MM.1S (cell line): ENCODE data around the gene ANXA4.

Experiments
- EZH2 ChIP-seq: fragments of 300-600 bp; sonication (generic); optimal IDR thresholded peaks from 2 replicates; pipeline ENCODE3; 2017; ENCODE audit warnings: low read depth, mild to moderate bottlenecking, antibody characterized with exemption, low read length, mixed read lengths
- TF ChIP-seq, protein P1 (sequence below): fragments of 300-600 bp; sonication (generic); IDR thresholded peaks from 2 replicates; pipeline ENCODE4 v1.5.1; 2016; ENCODE audit warnings: antibody characterized with exemption, low read length, mixed read lengths

DNA sequence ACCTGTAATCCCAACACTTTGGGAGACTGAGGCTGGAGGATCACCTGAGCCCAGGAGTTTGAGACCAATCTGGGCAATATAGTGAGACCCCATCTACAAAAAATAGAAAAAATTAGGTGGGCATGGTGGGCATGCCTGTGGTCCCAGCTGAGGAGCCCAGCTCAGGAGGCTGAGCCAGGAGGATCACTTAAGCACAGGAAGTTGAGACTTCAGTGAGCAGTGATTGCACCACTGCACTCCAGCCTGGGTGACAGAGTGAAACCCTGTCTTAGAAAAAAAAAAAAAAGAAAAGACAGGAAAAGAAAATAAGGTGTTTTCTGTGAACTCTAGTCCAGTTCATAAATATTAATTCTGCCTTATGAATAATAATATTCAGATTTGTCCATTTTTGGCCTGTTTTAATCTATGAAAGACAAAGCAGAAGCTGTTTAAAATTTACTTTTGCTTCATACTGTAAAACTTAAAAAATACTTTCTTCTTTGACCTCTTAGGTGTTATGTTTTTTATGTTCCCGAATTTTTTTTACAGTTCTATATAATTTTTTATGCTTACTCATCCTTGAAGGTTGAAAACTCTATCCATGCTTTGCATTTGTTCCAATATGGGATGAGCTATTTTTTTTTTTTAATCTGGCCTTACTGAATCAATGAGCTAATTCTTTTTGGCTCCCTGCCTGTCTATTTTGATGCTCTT lies 8.4 kb upstream of the ANXA4 start:
- TF ChIP-seq, protein P1, sequence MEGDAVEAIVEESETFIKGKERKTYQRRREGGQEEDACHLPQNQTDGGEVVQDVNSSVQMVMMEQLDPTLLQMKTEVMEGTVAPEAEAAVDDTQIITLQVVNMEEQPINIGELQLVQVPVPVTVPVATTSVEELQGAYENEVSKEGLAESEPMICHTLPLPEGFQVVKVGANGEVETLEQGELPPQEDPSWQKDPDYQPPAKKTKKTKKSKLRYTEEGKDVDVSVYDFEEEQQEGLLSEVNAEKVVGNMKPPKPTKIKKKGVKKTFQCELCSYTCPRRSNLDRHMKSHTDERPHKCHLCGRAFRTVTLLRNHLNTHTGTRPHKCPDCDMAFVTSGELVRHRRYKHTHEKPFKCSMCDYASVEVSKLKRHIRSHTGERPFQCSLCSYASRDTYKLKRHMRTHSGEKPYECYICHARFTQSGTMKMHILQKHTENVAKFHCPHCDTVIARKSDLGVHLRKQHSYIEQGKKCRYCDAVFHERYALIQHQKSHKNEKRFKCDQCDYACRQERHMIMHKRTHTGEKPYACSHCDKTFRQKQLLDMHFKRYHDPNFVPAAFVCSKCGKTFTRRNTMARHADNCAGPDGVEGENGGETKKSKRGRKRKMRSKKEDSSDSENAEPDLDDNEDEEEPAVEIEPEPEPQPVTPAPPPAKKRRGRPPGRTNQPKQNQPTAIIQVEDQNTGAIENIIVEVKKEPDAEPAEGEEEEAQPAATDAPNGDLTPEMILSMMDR, result no peak
- no peak for TF ChIP-seq EZH2
